Adrenal gland (tissue), 12 donors: Measurements from ENCODE around the gene PUM2. TPM values are rescaled to one million over a fixed set of nuclear protein-coding genes. Genes with fewer than 3 reads are reported as not detected.

Source experiments
- DNase-seq, 7 donors: peaks; one replicate each; pipeline ENCODE4 v3.0.0-alpha.2; 2019 to 2020
- H3K27ac ChIP-seq, 5 donors: fragments of 200-600 bp; sonication (generic) in 4 of 5; 1 replicate in 3 of 5; 2 replicates in 2 of 5; pipeline versions ENCODE4 v1.5.1 to v1.8.0; 2016 to 2020; ENCODE audit warnings: mild to moderate bottlenecking in 1 of 5
- H3K27me3 ChIP-seq: fragments of 200-600 bp; 2 replicates; pipeline ENCODE4 v1.8.0; 2021
- H3K36me3 ChIP-seq, 2 donors: fragments of 200-600 bp; replicated peaks in 1 of 2; 1 replicate in 1 of 2; 2 replicates in 1 of 2; pipeline versions ENCODE4 v1.5.1 to v1.8.0; 2018 to 2022
- H3K4me1 ChIP-seq, 2 donors: fragments of 200-600 bp; replicated peaks in 1 of 2; 1 replicate in 1 of 2; 2 replicates in 1 of 2; pipeline versions ENCODE4 v1.5.1 to v1.8.0; 2018 to 2021
- H3K4me3 ChIP-seq, 4 donors: fragments of 200-600 bp; sonication (generic) in 3 of 4; one replicate each; pipeline ENCODE4 v1.5.1; 2016 to 2018
- H3K9me3 ChIP-seq, 3 donors: fragments of 200-600 bp; sonication (generic) in 1 of 3; replicated peaks in 1 of 3; 1 replicate in 2 of 3; 2 replicates in 1 of 3; pipeline versions ENCODE4 v1.5.1 to v1.8.0; 2016 to 2021
- POLR2A ChIP-seq, 2 donors: fragments of 450-650 bp; IDR thresholded peaks; one replicate each; pipeline ENCODE4 v1.6.1; 2017; ENCODE audit warnings: antibody characterized with exemption in 2 of 2, mild to moderate bottlenecking in 2 of 2, moderate library complexity in 1 of 2
- WGBS, 4 donors: extraction: QIAGEN DNeasy Blood & Tissue Kit in 2 of 4; methylation state at CpG; one replicate each; pipeline versions ENCODE4 v1.1.5 to v1.1.7; 2013 to 2017; 5-methylcytosine and 5-hydroxymethylcytosine counted together
- intact Hi-C, 2 donors: fragments of 100-400 bp; cut with DNase I; formaldehyde crosslinking; loops; one replicate each; pipeline versions ENCODE4 v1.14.1 to v1.15.0; 2022 to 2023
- polyA plus RNA-seq, 3 donors: library from polyadenylated mRNA; stranded (reverse); fragments of 200-250 nt in 2 of 3; fragments of 350-450 nt in 1 of 3; fragmentation: Illumina TruSeq in 1 of 3; extraction: RNeasy Lipid Tissue Mini Kit (QIAGEN cat#74804) in 1 of 3; gene quantifications; one replicate each; pipeline ENCODE4 v1.2.3, GENCODE V29; 2013 to 2014
- total RNA-seq, 9 donors: library from RNA; depleted of rRNA in 4 of 9; stranded (reverse); fragments of >200 nt in 4 of 9; fragments of 120-200 nt in 1 of 9; fragmentation: NEBNext Ultra II Directional in 1 of 9; extraction: Animal tissue kit (Norgen Biotek cat#: 25700) in 1 of 9; gene quantifications; one replicate each; pipeline versions ENCODE4 v1.1.0 to v1.2.4, GENCODE V29; 2013 to 2023
- TF ChIP-seq, protein P1 (sequence below), 6 experiments: fragments of 450-650 bp in 4 of 6; fragments of 200-600 bp in 2 of 6; sonication (generic) in 1 of 6; IDR thresholded peaks; 1 replicate in 5 of 6; 2 replicates in 1 of 6; pipeline versions ENCODE4 v1.5.1 to v1.8.0; 2016 to 2021; ENCODE audit warnings: antibody characterized with exemption in 6 of 6, mild to moderate bottlenecking in 2 of 6, moderate library complexity in 1 of 6
- donor health status: healthy with polysubstance abuse.
- donor health status: Bipolar disorder and iron deficiency.
- donor health status: DM: yes; HTN: yes; CAD: no.
- donor health status: DM: no; HTN: no; CAD: no.
- donor health status: DM: no; HTN: no; CAD: no.
- donor health status: DM: yes; HTN: yes; CAD: no.

PUM2 gene
- total and polyA plus RNA-seq, 12 donors = 25.5 to 105 (median 53.3) TPM

GRCh38 chr2:20221555-20221973 is 129.1 kb downstream of the PUM2 start:
- Histone ChIP-seq H3K27me3 (no peaks in the 10 kb centered on the region), H3K4me1 (peaks cover 10 to 13% of the 10 kb centered on the region in 2 donors), H3K4me3 (no peak overlapping the region), H3K27ac (no peak overlapping the region), H3K9me3 (no peaks in the 10 kb centered on the region), H3K36me3 (no peaks in the 10 kb centered on the region)
- TF ChIP-seq, protein P1, sequence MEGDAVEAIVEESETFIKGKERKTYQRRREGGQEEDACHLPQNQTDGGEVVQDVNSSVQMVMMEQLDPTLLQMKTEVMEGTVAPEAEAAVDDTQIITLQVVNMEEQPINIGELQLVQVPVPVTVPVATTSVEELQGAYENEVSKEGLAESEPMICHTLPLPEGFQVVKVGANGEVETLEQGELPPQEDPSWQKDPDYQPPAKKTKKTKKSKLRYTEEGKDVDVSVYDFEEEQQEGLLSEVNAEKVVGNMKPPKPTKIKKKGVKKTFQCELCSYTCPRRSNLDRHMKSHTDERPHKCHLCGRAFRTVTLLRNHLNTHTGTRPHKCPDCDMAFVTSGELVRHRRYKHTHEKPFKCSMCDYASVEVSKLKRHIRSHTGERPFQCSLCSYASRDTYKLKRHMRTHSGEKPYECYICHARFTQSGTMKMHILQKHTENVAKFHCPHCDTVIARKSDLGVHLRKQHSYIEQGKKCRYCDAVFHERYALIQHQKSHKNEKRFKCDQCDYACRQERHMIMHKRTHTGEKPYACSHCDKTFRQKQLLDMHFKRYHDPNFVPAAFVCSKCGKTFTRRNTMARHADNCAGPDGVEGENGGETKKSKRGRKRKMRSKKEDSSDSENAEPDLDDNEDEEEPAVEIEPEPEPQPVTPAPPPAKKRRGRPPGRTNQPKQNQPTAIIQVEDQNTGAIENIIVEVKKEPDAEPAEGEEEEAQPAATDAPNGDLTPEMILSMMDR (IDR thresholded peaks at IDR 0.05) = no peak
- TF ChIP-seq POLR2A (IDR thresholded peaks at IDR 0.05) = no peak
- 69 to 76% (median 75%) methylated on average over 3 of the region's 3 CpGs for WGBS, 4 donors
- no peak for DNase-seq
- intact Hi-C loops = loop anchor here in 1 of 2 donors (5.0 kb wide), 1 partner anchor 84 kb away; no protein-coding TSS in a partner anchor

DNA sequence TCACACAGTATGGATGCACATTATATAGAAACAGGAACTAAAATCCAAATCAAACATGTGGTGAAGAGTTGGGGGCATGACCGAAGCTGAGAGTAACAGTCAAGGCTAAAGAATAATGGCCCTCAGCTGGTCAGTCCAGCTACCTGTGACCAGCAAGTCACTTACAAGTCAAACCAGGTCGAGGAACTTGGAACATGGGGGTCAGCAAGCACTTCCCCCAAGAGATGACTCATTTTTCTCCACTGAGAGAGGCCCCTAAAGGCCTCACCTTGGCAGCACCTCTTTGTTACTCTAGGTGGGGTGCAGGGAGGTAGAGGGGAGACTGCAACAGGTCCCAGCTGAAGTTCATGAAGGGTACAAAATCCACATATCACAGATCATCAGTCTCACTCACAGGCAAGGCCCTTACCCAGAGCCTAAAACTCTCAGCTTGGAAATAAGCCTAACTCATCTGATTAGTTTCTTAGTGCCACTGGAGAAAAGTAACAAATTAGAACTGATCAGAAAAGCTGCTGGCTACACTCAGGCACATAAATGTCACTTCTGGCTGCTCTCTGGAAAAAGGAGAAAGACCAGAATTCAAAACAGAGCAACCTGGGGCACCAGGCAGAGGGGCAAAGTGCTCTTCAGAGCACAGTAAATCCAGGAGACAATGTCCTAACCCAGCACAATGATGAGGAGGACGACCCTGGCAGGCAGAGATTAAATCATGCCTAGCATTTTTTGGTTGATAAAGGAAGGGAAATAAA is 129.7 kb downstream of the PUM2 start:
- H3K9me3 ChIP-seq = no peaks in the 10 kb centered on the region
- H3K36me3 ChIP-seq = no peaks in the 10 kb centered on the region
- H3K4me3 ChIP-seq = no peak overlapping the region
- TF ChIP-seq, protein P1 (IDR thresholded peaks at IDR 0.05) = no peak
- TF ChIP-seq POLR2A (IDR thresholded peaks at IDR 0.05) = no peak
- intact Hi-C loops = loop anchor here in 1 of 2 donors (5.0 kb wide), 1 partner anchor 84 kb away; no protein-coding TSS in a partner anchor
- 63 to 79% (median 69%) methylated on average over 2 to 3 of the region's 3 CpGs for WGBS, 4 donors
- H3K4me1 ChIP-seq = peaks cover 10 to 13% of the 10 kb centered on the region in 2 donors
- no peak for DNase-seq
- peak overlapping the region in 1 of 5 donors; percentile 19 for H3K27ac ChIP-seq
- H3K27me3 ChIP-seq = no peaks in the 10 kb centered on the region

GRCh38 chr2:20219763-20220380 is 130.8 kb downstream of the PUM2 start:
- TF ChIP-seq, protein P1 (IDR thresholded peaks at IDR 0.05) = no peak
- TF ChIP-seq POLR2A (IDR thresholded peaks at IDR 0.05) = no peak
- 88 to 98% (median 97%) methylated on average over 5 to 13 of the region's 13 CpGs for WGBS, 4 donors
- no peaks in the 10 kb centered on the region for H3K36me3 ChIP-seq
- no peak for DNase-seq
- no peak overlapping the region for H3K4me3 ChIP-seq
- H3K4me1 ChIP-seq = peaks cover 10 to 13% of the 10 kb centered on the region in 2 donors
- no peaks in the 10 kb centered on the region for H3K27me3 ChIP-seq
- no peak overlapping the region for H3K27ac ChIP-seq
- no peaks in the 10 kb centered on the region for H3K9me3 ChIP-seq
- intact Hi-C loops = loop anchor here in 1 of 2 donors (5.0 kb wide), 1 partner anchor 83 kb away; no protein-coding TSS in a partner anchor
